ENCODE results near the gene AQP6. TPM values are rescaled to one million over a fixed set of nuclear protein-coding genes. Genes with fewer than 3 reads are reported as not detected.

The AQP6 gene
- total and polyA plus RNA-seq, 9 donors, result under 0.01 to 0.08 (median 0.04) TPM; not detected in 6

- TF ChIP-seq, protein P1, sequence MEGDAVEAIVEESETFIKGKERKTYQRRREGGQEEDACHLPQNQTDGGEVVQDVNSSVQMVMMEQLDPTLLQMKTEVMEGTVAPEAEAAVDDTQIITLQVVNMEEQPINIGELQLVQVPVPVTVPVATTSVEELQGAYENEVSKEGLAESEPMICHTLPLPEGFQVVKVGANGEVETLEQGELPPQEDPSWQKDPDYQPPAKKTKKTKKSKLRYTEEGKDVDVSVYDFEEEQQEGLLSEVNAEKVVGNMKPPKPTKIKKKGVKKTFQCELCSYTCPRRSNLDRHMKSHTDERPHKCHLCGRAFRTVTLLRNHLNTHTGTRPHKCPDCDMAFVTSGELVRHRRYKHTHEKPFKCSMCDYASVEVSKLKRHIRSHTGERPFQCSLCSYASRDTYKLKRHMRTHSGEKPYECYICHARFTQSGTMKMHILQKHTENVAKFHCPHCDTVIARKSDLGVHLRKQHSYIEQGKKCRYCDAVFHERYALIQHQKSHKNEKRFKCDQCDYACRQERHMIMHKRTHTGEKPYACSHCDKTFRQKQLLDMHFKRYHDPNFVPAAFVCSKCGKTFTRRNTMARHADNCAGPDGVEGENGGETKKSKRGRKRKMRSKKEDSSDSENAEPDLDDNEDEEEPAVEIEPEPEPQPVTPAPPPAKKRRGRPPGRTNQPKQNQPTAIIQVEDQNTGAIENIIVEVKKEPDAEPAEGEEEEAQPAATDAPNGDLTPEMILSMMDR (IDR thresholded peaks at IDR 0.05), result no peak
- TF ChIP-seq POLR2A (IDR thresholded peaks at IDR 0.05), result no peak
- no peak for TF ChIP-seq EP300 (IDR thresholded peaks at IDR 0.05)
- Histone ChIP-seq H3K36me3 (no peaks in the 10 kb centered on the region), H3K27ac (no peak overlapping the region), H3K27me3 (no peaks in the 10 kb centered on the region), H3K4me3 (no peak overlapping the region), H3K9me3 (no peaks in the 10 kb centered on the region), H3K4me1 (ENCODE audit: insufficient read depth) (no peaks in the 10 kb centered on the region)
- no peak for DNase-seq
- 72 to 80% (median 74%) methylated on average over 2 of the region's 2 CpGs for WGBS, 3 donors
- intact Hi-C loops (cut with DNase I), result no loop called here
These were observed 25.7 kb downstream of the AQP6 start for GRCh38 chr12:49998453-49998852.

DNA sequence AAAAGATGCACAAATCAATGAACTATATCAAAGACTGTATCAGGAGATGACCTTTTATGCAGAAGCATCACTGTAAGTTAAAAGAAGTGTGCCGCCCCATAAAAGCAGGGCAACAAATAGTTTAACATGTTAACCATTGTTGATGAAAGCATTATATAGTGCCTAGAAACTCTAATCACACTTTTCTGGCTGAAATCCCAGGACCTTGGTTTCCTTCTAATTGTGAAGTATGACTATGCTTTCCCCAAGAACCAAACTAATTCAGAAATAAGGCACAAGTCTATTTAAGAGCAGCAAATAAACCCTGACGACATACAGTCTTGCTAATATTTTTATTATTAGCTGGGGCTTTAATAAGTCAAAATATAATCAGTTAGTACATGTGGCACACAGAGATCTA is 30.8 kb downstream of the AQP6 start:
- no peaks in the 10 kb centered on the region for H3K9me3 ChIP-seq
- TF ChIP-seq EP300 (IDR thresholded peaks at IDR 0.05), result no peak
- TF ChIP-seq, protein P1 (IDR thresholded peaks at IDR 0.05), result no peak
- no peak for TF ChIP-seq POLR2A (IDR thresholded peaks at IDR 0.05)
- H3K27ac ChIP-seq, result no peak overlapping the region
- 69 to 76% (median 70%) methylated on average over 2 of the region's 2 CpGs for WGBS, 3 donors
- H3K27me3 ChIP-seq, result no peaks in the 10 kb centered on the region
- no peak overlapping the region for H3K4me3 ChIP-seq
- intact Hi-C loops (cut with DNase I), result no loop called here
- H3K36me3 ChIP-seq, result no peaks in the 10 kb centered on the region
- no peaks in the 10 kb centered on the region for H3K4me1 ChIP-seq (ENCODE audit: insufficient read depth)
- no peak for DNase-seq

- DNase-seq, result no peak
- intact Hi-C loops (cut with DNase I), result no loop called here
- H3K4me1 ChIP-seq (ENCODE audit: insufficient read depth), result no peaks in the 10 kb centered on the region
These were observed 31.9 kb downstream of the AQP6 start for GRCh38 chr12:50004696-50005095.

GRCh38 chr12:50005175-50005574 is 32.4 kb downstream of the AQP6 start:
- no peak for DNase-seq
- Histone ChIP-seq H3K4me3 (no peak overlapping the region), H3K27me3 (no peaks in the 10 kb centered on the region), H3K27ac (no peak overlapping the region), H3K4me1 (ENCODE audit: insufficient read depth) (no peaks in the 10 kb centered on the region), H3K9me3 (no peaks in the 10 kb centered on the region), H3K36me3 (no peaks in the 10 kb centered on the region)
- 61 to 73% (median 63%) methylated on average over 3 of the region's 3 CpGs for WGBS, 3 donors
- intact Hi-C loops (cut with DNase I), result no loop called here
- no peak for TF ChIP-seq EP300 (IDR thresholded peaks at IDR 0.05)
- no peak for TF ChIP-seq POLR2A (IDR thresholded peaks at IDR 0.05)
- TF ChIP-seq, protein P1 (IDR thresholded peaks at IDR 0.05), result no peak

More at GRCh38 chr12:50004696-50005095, 31.9 kb downstream of the AQP6 start:
- Histone ChIP-seq H3K9me3 (no peaks in the 10 kb centered on the region), H3K36me3 (no peaks in the 10 kb centered on the region), H3K4me3 (no peak overlapping the region), H3K27ac (no peak overlapping the region), H3K27me3 (no peaks in the 10 kb centered on the region)
- TF ChIP-seq, protein P1 (IDR thresholded peaks at IDR 0.05), result no peak
- TF ChIP-seq POLR2A (IDR thresholded peaks at IDR 0.05), result no peak
- TF ChIP-seq EP300 (IDR thresholded peaks at IDR 0.05), result no peak
